GM12872 (cell line): Measurements from ENCODE around the gene NDUFA11.

Experiments
- TF ChIP-seq, protein P1 (sequence below): IDR thresholded peaks from 3 replicates; pipeline ENCODE4 v1.5.1; 2011; ENCODE audit warnings: low read depth, mild to moderate bottlenecking, low read length, moderate library complexity; ENCODE audit not compliant: insufficient read depth

NDUFA11 gene

DNA sequence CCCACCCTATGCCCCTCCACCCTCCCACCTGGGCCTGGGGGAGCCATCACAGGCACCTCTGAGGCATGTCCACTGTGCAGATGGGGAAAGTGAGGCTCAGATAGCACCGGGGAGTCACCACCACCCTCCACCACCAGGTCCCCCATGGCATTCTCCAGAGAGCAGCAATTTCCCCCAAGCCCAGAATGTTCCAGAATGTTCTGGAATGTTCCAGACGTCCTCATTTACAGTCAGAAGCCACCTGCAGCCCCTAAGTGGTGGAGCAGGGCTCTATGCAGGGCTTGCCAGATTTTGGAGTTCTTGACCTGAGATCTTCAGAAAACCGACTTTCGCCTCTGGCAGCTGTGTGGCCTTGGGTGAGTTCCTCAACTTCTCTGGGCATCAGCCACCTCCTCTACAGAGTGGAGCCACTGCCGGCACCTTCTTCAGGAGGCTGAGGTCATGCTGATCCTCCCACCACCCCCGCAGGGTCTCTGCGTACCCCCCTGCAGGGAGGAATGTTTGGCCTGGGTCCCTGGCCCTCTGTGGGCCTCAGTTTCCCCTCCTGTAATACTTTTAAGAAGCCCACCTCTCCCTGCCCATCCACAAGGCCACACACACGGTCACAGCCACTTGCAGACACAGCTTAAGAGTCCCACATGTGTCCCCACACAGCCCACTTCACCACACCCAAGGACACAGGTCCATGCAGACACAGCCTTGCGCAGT lies 39.4 kb downstream of the NDUFA11 start:
- TF ChIP-seq, protein P1, sequence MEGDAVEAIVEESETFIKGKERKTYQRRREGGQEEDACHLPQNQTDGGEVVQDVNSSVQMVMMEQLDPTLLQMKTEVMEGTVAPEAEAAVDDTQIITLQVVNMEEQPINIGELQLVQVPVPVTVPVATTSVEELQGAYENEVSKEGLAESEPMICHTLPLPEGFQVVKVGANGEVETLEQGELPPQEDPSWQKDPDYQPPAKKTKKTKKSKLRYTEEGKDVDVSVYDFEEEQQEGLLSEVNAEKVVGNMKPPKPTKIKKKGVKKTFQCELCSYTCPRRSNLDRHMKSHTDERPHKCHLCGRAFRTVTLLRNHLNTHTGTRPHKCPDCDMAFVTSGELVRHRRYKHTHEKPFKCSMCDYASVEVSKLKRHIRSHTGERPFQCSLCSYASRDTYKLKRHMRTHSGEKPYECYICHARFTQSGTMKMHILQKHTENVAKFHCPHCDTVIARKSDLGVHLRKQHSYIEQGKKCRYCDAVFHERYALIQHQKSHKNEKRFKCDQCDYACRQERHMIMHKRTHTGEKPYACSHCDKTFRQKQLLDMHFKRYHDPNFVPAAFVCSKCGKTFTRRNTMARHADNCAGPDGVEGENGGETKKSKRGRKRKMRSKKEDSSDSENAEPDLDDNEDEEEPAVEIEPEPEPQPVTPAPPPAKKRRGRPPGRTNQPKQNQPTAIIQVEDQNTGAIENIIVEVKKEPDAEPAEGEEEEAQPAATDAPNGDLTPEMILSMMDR, result no peak

DNA sequence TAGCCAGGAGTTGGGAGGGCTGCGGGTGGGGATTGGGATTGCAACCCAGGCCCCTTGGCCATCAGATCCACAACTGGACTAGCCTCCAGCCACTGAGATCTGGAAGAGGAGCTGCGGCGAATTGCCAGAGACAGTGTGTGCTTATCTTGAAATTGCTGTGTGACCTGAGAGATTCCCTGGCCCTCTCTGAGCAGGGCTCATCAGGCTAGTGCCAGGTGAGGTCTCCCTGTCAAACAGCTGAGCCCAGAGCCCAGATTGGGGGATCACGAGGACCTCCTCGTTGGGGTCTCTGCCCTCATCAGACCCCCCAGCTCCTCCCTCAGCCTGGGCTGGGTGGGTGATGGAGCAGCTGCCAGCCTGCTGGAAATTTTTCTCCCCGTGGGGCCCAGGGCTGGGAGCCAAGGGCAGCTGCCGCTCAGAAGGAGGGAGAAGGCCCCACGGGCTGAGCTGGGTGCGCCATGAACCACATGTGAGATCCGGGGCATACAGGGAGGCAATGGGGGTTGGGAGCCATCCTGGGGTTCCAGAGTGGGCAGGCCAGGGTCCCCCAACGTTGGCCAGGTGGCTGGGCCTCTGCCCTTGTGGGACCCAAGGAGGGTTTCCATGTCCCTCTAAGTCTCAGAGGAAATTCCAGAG lies 40.4 kb downstream of the NDUFA11 start:
- TF ChIP-seq, protein P1, result no peak

DNA sequence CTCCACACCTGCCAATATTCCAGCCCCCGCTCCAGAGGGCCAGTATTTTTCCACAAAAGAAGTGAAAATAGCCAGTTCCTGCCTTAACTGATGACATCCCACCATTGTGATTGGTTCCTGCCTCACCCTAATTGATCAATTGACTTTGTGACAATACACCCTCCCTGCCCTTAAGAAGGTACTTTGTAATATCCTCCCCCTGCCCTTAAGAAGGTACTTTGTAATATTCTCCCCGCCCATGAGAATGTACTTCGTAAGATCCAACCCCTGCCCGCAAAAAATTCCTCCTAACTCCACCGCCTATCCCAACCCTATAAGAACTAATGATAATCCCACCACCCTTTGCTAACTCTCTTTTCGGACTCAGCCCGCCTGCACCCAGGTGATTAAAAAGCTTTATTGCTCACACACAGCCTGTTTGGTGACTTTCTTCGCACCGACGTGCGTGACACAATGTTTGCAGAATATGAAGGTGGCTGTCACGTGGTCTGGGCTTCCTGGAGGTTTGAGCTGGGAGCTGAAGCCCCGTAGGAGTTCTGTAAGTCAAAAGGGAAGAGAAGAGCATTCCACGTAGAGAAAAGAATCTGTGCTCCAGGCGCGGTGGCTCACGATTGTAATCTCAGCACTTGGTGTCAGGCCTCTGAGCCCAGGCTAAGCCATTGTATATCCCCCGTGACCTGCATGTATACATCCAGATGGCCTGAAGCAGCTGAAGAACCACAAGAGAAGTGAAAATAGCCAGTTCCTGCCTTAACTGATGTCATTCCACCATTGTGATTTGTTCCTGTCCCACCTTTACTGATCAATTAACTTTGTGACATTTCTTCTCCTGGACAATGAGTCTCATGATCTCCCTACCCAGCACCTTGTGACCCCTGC lies 46.1 kb downstream of the NDUFA11 start:
- TF ChIP-seq, protein P1, result no peak

DNA sequence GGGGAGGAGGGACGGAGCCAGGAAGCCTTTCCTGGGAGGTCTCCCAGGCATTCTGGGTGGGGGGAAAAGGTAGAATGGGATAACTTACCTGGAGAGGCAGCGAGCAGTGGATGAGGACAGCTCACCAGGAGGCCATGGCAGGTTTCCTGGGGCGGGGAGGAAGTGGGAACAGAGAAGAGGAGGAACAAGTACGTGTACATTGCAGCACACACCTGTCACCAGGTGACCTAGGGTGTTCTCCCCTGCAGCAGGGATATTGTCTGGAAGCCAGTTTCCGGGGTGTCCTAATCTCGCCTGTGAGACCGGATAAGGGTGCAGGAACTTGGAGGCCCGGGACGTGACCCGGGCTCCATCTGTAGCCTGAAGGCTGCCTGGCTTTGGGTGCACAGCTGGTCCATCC lies 52.3 kb downstream of the NDUFA11 start, which contains the start of gene FUT3:
FUT3 (minus strand) TSS at position 148 of the 400 bp plus-strand sequence.
- TF ChIP-seq, protein P1, result no peak

DNA sequence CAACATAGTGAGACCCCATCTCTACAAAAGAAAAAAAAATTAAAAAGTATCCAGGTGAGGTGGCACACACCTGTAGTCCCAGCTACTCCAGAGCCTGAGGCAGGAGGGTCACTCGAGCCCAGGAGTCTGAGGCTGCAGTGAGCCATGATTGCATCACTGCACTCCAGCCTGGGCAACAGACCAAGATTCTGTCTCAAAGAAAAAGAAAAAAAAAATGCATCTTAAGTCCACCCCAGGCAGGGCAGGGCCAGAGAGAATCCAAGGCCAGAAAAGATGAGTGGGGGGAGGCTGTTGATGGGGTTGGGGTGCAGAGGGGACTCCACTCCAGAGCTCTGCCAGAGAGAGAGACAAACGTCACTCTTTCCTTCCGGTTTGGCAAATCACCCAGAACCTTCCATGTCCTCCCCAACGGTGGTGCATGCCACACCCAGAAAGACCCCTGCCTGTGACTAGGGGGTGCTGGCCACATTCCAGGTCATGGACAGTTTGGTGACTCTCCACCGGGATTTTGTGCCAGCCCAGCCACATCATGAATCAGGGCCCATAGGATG lies 52.8 kb downstream of the NDUFA11 start:
- TF ChIP-seq, protein P1, result no peak

DNA sequence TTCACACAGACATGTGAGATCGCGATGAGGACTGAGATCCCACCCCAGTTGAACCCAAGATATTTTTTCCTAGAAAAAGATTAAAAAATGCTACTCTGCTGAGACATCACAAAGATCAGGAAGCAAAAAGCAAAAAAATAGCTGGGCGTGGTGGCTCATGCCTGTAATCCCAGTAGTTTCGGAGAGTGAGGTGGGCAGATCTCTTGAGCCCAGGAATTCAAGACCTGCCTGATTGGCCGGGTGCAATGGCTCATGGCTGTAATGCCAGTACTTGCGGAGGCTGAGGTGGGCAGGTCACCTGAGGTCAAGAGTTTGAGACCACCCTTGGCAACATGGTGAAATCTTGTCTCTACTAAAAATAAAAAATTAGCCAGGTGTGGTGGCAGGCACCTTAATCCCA lies 53.4 kb downstream of the NDUFA11 start:
- TF ChIP-seq, protein P1, result no peak
